H9 (cell line): ENCODE measurements around the gene DMRT1. TPM values are rescaled to one million over a fixed set of nuclear protein-coding genes. Genes with fewer than 3 reads are reported as not detected.

Source experiments
- DNase-seq: peaks from one replicate; pipeline ENCODE4 v3.0.0-alpha.2; 2017
- H2AFZ ChIP-seq: one replicate; pipeline ENCODE4 v1.6.1; 2013; ENCODE audit warnings: mild to moderate bottlenecking, low read length, control low read depth, moderate library complexity
- H2AK5ac ChIP-seq: 2 replicates; pipeline ENCODE4 v1.6.1; 2013; ENCODE audit warnings: low read length, control low read depth, mixed read lengths; ENCODE audit not compliant: insufficient read length
- H2BK120ac ChIP-seq: one replicate; pipeline ENCODE4 v1.6.1; 2013; ENCODE audit warnings: low read depth, mild to moderate bottlenecking, low read length, control low read depth, inconsistent platforms; ENCODE audit not compliant: poor library complexity, severe bottlenecking
- H2BK12ac ChIP-seq: 2 replicates; pipeline ENCODE4 v1.6.1; 2013; ENCODE audit warnings: low read length, control low read depth, mixed read lengths, low read depth; ENCODE audit not compliant: insufficient read length
- H2BK15ac ChIP-seq: 2 replicates; pipeline ENCODE4 v1.6.1; 2013; ENCODE audit warnings: low read depth, low read length, control low read depth
- H2BK20ac ChIP-seq: one replicate; pipeline ENCODE4 v1.6.1; 2013; ENCODE audit warnings: low read depth, mild to moderate bottlenecking, low read length, control low read depth, inconsistent platforms; ENCODE audit not compliant: poor library complexity, severe bottlenecking
- H2BK5ac ChIP-seq: 2 replicates; pipeline ENCODE4 v1.6.1; 2013; ENCODE audit warnings: low read length, control low read depth, mixed read lengths; ENCODE audit not compliant: insufficient read length
- H3K14ac ChIP-seq: 2 replicates; pipeline ENCODE4 v1.6.1; 2013; ENCODE audit warnings: low read length, control low read depth; ENCODE audit not compliant: insufficient read depth
- H3K18ac ChIP-seq: 2 replicates; pipeline ENCODE4 v1.6.1; 2013; ENCODE audit warnings: low read depth, mild to moderate bottlenecking, mixed read lengths, low read length, control low read depth; ENCODE audit not compliant: insufficient read length
- H3K23ac ChIP-seq: 2 replicates; pipeline ENCODE4 v1.6.1; 2013; ENCODE audit warnings: low read length, control low read depth, mixed read lengths, low read depth; ENCODE audit not compliant: insufficient read length
- H3K23me2 ChIP-seq: 2 replicates; pipeline ENCODE4 v1.6.1; 2013; ENCODE audit warnings: low read depth, mild to moderate bottlenecking, mixed read lengths, low read length, control low read depth; ENCODE audit not compliant: insufficient read length, poor library complexity, severe bottlenecking
- H3K27ac ChIP-seq: 2 replicates; pipeline ENCODE4 v1.5.1; 2013; ENCODE audit warnings: low read length, control low read depth, mixed read lengths, low read depth; ENCODE audit not compliant: insufficient read length
- H3K27me3 ChIP-seq: 2 replicates; pipeline ENCODE4 v1.6.1; 2013; ENCODE audit warnings: low read length, control low read depth, inconsistent platforms; ENCODE audit not compliant: insufficient read depth
- H3K4ac ChIP-seq: 2 replicates; pipeline ENCODE4 v1.6.1; 2013; ENCODE audit warnings: low read depth, mild to moderate bottlenecking, control low read depth, inconsistent platforms, low read length, moderate library complexity
- H3K4me1 ChIP-seq: 2 replicates; pipeline ENCODE4 v1.6.1; 2013; ENCODE audit warnings: low read length, control low read depth, inconsistent platforms; ENCODE audit not compliant: insufficient read depth
- H3K4me2 ChIP-seq: 2 replicates; pipeline ENCODE4 v1.6.1; 2013; ENCODE audit warnings: low read length, control low read depth, mixed read lengths; ENCODE audit not compliant: insufficient read length, insufficient read depth
- H3K56ac ChIP-seq: 2 replicates; pipeline ENCODE4 v1.6.1; 2013; ENCODE audit warnings: low read depth, mild to moderate bottlenecking, mixed read lengths, low read length, control low read depth; ENCODE audit not compliant: insufficient read length
- H3K79me1 ChIP-seq: 2 replicates; pipeline ENCODE4 v1.6.1; 2013; ENCODE audit warnings: low read depth, mild to moderate bottlenecking, moderate library complexity, low read length, control low read depth, inconsistent platforms; ENCODE audit not compliant: insufficient read depth, poor library complexity, severe bottlenecking
- H3K79me2 ChIP-seq: 2 replicates; pipeline ENCODE4 v1.6.1; 2013; ENCODE audit warnings: low read length, control low read depth, inconsistent platforms; ENCODE audit not compliant: insufficient read depth
- H3K9ac ChIP-seq: 2 replicates; pipeline ENCODE4 v1.6.1; 2013; ENCODE audit warnings: low read length, control low read depth, mixed read lengths; ENCODE audit not compliant: insufficient read length; ENCODE audit errors: extremely low read depth
- H3K9me3 ChIP-seq: one replicate; pipeline ENCODE4 v1.6.1; 2013; ENCODE audit warnings: low read depth, low read length, inconsistent platforms; ENCODE audit not compliant: control insufficient read depth
- H3T11ph ChIP-seq: one replicate; pipeline ENCODE4 v1.6.1; 2013; ENCODE audit warnings: mild to moderate bottlenecking, low read length, control low read depth, inconsistent platforms
- H4K20me1 ChIP-seq: one replicate; pipeline ENCODE4 v1.6.1; 2013; ENCODE audit not compliant: control insufficient read depth, insufficient read length, insufficient read depth
- H4K5ac ChIP-seq: 2 replicates; pipeline ENCODE4 v1.6.1; 2013; ENCODE audit warnings: low read depth, mild to moderate bottlenecking, mixed read lengths, low read length, control low read depth; ENCODE audit not compliant: insufficient read length
- H4K8ac ChIP-seq: replicated peaks from 2 replicates; pipeline ENCODE4 v1.6.1; 2013; ENCODE audit warnings: low read length, control low read depth, mixed read lengths, low read depth; ENCODE audit not compliant: insufficient read length
- H4K91ac ChIP-seq: 2 replicates; pipeline ENCODE4 v1.6.1; 2013; ENCODE audit warnings: low read depth, mild to moderate bottlenecking, moderate library complexity, mixed read lengths, low read length, control low read depth; ENCODE audit not compliant: insufficient read length
- H3K27ac Mint-ChIP-seq, 3 experiments: 2 replicates in 2 of 3; 3 replicates in 1 of 3; pipeline ENCODE4 v1.8.0; 2020 to 2021; ENCODE audit warnings: mixed read lengths in 3 of 3, mild to moderate bottlenecking in 1 of 3, moderate library complexity in 1 of 3
- H3K27me3 Mint-ChIP-seq: 2 replicates; pipeline ENCODE4 v1.8.0; 2021; ENCODE audit warnings: low read depth, mild to moderate bottlenecking, moderate library complexity, mixed read lengths
- H3K36me3 Mint-ChIP-seq, 3 experiments: 2 replicates in 2 of 3; 3 replicates in 1 of 3; pipeline ENCODE4 v1.8.0; 2020 to 2021; ENCODE audit warnings: low read depth in 3 of 3, mixed read lengths in 3 of 3; ENCODE audit not compliant: insufficient read depth in 1 of 3
- H3K4me1 Mint-ChIP-seq, 2 experiments: 2 replicates each; pipeline ENCODE4 v1.8.0; 2020; ENCODE audit warnings: mixed read lengths in 2 of 2
- H3K4me3 Mint-ChIP-seq, 2 experiments: 2 replicates in 1 of 2; 3 replicates in 1 of 2; pipeline ENCODE4 v1.8.0; 2020 to 2021; ENCODE audit warnings: mild to moderate bottlenecking in 2 of 2, mixed read lengths in 2 of 2, moderate library complexity in 1 of 2
- H3K9me3 Mint-ChIP-seq, 2 experiments: 2 replicates in 1 of 2; 3 replicates in 1 of 2; pipeline ENCODE4 v1.8.0; 2020; ENCODE audit warnings: mild to moderate bottlenecking in 2 of 2, mixed read lengths in 2 of 2, moderate library complexity in 1 of 2
- WGBS: extraction: QIAGEN DNeasy Blood & Tissue Kit; methylation state at CpG from one replicate; pipeline ENCODE4 v1.1.7; 2013; ENCODE audit warnings: missing lambda C conversion rate, low lambda C conversion rate, mixed read lengths; ENCODE audit not compliant: insufficient read length; ENCODE audit errors: extremely low coverage; 5-methylcytosine and 5-hydroxymethylcytosine counted together
- total RNA-seq: library from RNA; stranded (reverse); gene quantifications from 2 replicates; pipeline ENCODE4 v1.2.1, GENCODE V29; 2021
- TF ChIP-seq, protein P1 (sequence below): fragments of 200-600 bp; sonication (generic); conservative IDR thresholded peaks from 3 replicates; pipeline ENCODE4 v1.8.0; 2021; ENCODE audit warnings: antibody characterized with exemption, mild to moderate bottlenecking

DMRT1 gene
- total RNA-seq, 1 experiment from 2014 or later, result not detected

DNA sequence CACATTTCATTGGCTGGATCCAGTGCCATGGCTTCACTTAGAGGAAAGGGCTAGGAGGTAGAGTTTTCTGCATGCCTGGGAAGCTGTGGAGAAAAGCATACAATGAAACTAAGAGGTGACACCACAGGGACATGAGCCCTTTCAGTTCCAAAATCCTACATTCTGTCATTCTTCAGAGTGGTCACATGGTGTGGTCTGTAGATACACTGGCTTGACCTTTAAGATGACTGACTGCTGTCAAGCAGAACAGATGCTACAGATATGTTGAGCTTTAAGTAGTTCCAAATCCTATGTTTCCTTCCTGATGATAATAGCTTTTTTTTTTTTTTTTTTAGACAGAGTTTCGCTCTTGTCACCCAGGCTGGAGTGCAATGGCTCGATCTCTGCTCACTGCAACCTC, 161.2 kb downstream of the DMRT1 start:
- Histone ChIP-seq H3K4me2 (no peak overlapping the region), H4K20me1 (no peaks in the 10 kb centered on the region), H2BK20ac (no peak overlapping the region), H3K4me1 (no peaks in the 10 kb centered on the region), H3K27ac (no peak overlapping the region), H2BK12ac (no peak overlapping the region), H3K79me2 (no peaks in the 10 kb centered on the region), H3K18ac (no peak overlapping the region), H4K8ac (no peak overlapping the region), H3K56ac (no peak overlapping the region), H4K91ac (no peak overlapping the region), H3T11ph (no peak overlapping the region), H3K27me3 (no peaks in the 10 kb centered on the region), H3K79me1 (no peaks in the 10 kb centered on the region), H2AFZ (no peak overlapping the region), H2BK5ac (no peak overlapping the region), H3K23ac (no peak overlapping the region), H2BK120ac (no peak overlapping the region), H3K9me3 (peaks cover 19% of the 10 kb centered on the region), H4K5ac (no peak overlapping the region), H3K4ac (no peak overlapping the region), H2AK5ac (no peak overlapping the region), H2BK15ac (no peak overlapping the region), H3K23me2 (no peaks in the 10 kb centered on the region), H3K9ac (no peak overlapping the region), H3K14ac (no peak overlapping the region)
- peaks cover under 1 to 13% (median 9%) of the 10 kb centered on the region in 3 experiments; a peak in 5 of 7 replicates for H3K36me3 Mint-ChIP-seq
- peaks cover 12% of the 10 kb centered on the region for H3K27me3 Mint-ChIP-seq
- TF ChIP-seq, protein P1, sequence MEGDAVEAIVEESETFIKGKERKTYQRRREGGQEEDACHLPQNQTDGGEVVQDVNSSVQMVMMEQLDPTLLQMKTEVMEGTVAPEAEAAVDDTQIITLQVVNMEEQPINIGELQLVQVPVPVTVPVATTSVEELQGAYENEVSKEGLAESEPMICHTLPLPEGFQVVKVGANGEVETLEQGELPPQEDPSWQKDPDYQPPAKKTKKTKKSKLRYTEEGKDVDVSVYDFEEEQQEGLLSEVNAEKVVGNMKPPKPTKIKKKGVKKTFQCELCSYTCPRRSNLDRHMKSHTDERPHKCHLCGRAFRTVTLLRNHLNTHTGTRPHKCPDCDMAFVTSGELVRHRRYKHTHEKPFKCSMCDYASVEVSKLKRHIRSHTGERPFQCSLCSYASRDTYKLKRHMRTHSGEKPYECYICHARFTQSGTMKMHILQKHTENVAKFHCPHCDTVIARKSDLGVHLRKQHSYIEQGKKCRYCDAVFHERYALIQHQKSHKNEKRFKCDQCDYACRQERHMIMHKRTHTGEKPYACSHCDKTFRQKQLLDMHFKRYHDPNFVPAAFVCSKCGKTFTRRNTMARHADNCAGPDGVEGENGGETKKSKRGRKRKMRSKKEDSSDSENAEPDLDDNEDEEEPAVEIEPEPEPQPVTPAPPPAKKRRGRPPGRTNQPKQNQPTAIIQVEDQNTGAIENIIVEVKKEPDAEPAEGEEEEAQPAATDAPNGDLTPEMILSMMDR, result no peak
- peaks cover 2 to 3% of the 10 kb centered on the region in 2 experiments; a peak in 1 of 4 replicates for H3K4me1 Mint-ChIP-seq
- no peak overlapping the region for H3K4me3 Mint-ChIP-seq
- no peak overlapping the region for H3K27ac Mint-ChIP-seq
- WGBS, result no CpG with 5 or more reads among the region's 2 CpGs
- H3K9me3 Mint-ChIP-seq, result peaks cover 27 to 29% of the 10 kb centered on the region in 2 experiments
- no peak for DNase-seq
